Measurements from ENCODE around the gene MRPL58. TPM values are rescaled to one million over a fixed set of nuclear protein-coding genes. Genes with fewer than 3 reads are reported as not detected.

The MRPL58 gene
- total and polyA plus RNA-seq, 12 donors = 38.7 to 120 (median 58.9) TPM

DNA sequence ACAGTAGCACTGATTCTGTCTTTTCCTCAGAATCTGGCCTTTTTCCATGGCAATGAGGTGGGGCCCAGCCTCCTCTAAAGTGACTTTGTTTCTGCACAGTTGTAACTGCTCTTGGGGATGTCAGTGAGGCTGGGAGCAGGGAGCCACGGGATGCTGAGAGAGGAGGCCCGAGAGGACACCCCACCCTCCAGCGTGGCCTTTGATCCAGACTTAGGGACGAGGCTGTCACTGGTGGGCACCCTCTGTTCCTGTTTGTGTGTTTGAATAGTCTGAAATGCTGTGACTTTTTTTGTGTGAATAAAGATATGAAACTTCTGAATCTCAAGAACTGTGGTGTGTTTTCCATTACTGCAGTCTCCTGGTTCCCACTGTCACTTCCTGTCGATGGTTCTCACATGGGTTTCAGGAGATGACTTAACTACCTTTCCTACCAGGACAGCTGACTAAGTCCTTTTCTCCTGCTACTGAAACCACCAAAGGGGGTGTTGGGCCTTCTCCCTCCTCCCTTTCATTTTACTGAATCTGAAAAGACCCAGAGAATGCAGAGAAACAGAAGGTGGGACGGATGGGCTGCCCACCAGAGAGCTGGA lies 53.2 kb downstream of the MRPL58 start:
- no peaks in the 10 kb centered on the region for H3K27me3 ChIP-seq
- H3K4me1 ChIP-seq (replicated peaks in 1 of 2) = no peaks in the 10 kb centered on the region
- peaks cover 0 to 40% of the 10 kb centered on the region in 2 donors for H3K36me3 ChIP-seq (replicated peaks in 1 of 2)
- intact Hi-C loops (cut with DNase I) = loop anchor here in 1 of 2 donors (10.0 kb wide), 1 partner anchor 61 kb away; no protein-coding TSS in a partner anchor
- no peak for DNase-seq
- no peak for TF ChIP-seq CTCF (IDR thresholded peaks at IDR 0.05)
- no peak for TF ChIP-seq POLR2A (IDR thresholded peaks at IDR 0.05)
- 78 to 83% (median 80%) methylated on average over 5 to 6 of the region's 6 CpGs for WGBS, 4 donors
- no peaks in the 10 kb centered on the region for H3K9me3 ChIP-seq (replicated peaks in 1 of 3)
- no peak overlapping the region for H3K4me3 ChIP-seq
- no peak overlapping the region for H3K27ac ChIP-seq

GRCh38 chr17:75067856-75068255 lies 55.4 kb downstream of the MRPL58 start:
- H3K9me3 ChIP-seq (replicated peaks in 1 of 3) = no peaks in the 10 kb centered on the region
- no peaks in the 10 kb centered on the region for H3K27me3 ChIP-seq
- WGBS, 4 donors = 59 to 74% (median 60%) methylated on average over 4 of the region's 4 CpGs
- peaks cover 0 to 21% of the 10 kb centered on the region in 2 donors for H3K36me3 ChIP-seq (replicated peaks in 1 of 2)
- no peak overlapping the region for H3K27ac ChIP-seq
- TF ChIP-seq CTCF (IDR thresholded peaks at IDR 0.05) (no peak), POLR2A (IDR thresholded peaks at IDR 0.05) (no peak)
- no peaks in the 10 kb centered on the region for H3K4me1 ChIP-seq (replicated peaks in 1 of 2)
- no peak overlapping the region for H3K4me3 ChIP-seq
- intact Hi-C loops (cut with DNase I) = loop anchor here in 1 of 2 donors (10.0 kb wide), 1 partner anchor 63 kb away; no protein-coding TSS in a partner anchor
- DNase-seq = no peak

- peaks cover 0 to 5% of the 10 kb centered on the region in 2 donors for H3K4me1 ChIP-seq (replicated peaks in 1 of 2)
- peaks cover 0 to 12% of the 10 kb centered on the region in 2 donors for H3K36me3 ChIP-seq (replicated peaks in 1 of 2)
- no peak overlapping the region for H3K27ac ChIP-seq
- no peak overlapping the region for H3K4me3 ChIP-seq
- H3K27me3 ChIP-seq = no peaks in the 10 kb centered on the region
- intact Hi-C loops (cut with DNase I) = loop anchor here in 1 of 2 donors (10.0 kb wide), 1 partner anchor 64 kb away; no protein-coding TSS in a partner anchor
- no peak for DNase-seq
- WGBS, 4 donors = 77 to 82% (median 80%) methylated on average over 8 of the region's 8 CpGs
- H3K9me3 ChIP-seq (replicated peaks in 1 of 3) = no peaks in the 10 kb centered on the region
- TF ChIP-seq CTCF (IDR thresholded peaks at IDR 0.05) (no peak), POLR2A (IDR thresholded peaks at IDR 0.05) (no peak)
These were observed 56.3 kb downstream of the MRPL58 start for GRCh38 chr17:75068750-75069149.

- 63 to 95% (median 95%) methylated on average over 2 of the region's 2 CpGs for WGBS, 4 donors
- intact Hi-C loops (cut with DNase I) = loop anchor here in 1 of 2 donors (10.0 kb wide), 1 partner anchor 65 kb away; no protein-coding TSS in a partner anchor
These were observed 57.3 kb downstream of the MRPL58 start for GRCh38 chr17:75069783-75070182.

More at GRCh38 chr17:75069783-75070182, 57.3 kb downstream of the MRPL58 start:
- DNase-seq = peak in 1 of 7 donors; percentile 51
- Histone ChIP-seq H3K4me1 (replicated peaks in 1 of 2) (peaks cover 0 to 8% of the 10 kb centered on the region in 2 donors), H3K9me3 (replicated peaks in 1 of 3) (no peaks in the 10 kb centered on the region), H3K36me3 (replicated peaks in 1 of 2) (peaks cover 0 to 4% of the 10 kb centered on the region in 2 donors), H3K27me3 (no peaks in the 10 kb centered on the region), H3K4me3 (no peak overlapping the region), H3K27ac (no peak overlapping the region)
- TF ChIP-seq POLR2A (IDR thresholded peaks at IDR 0.05) (no peak), CTCF (IDR thresholded peaks at IDR 0.05) (peak in 4 of 6 experiments; percentile 9 to 43 (median 37))

Small RNAs within 50 kb of the gene (small RNA-seq; reads per million reads assigned to genes)
- gene AC111186.1 (0 reads per million in 2 donors), gene RN7SL573P (0 reads per million in 2 donors), gene RNU6-362P (0 reads per million in 2 donors)

Other genes starting within 250 kb of the MRPL58 start
- 100 to 1,000 TPM in 1 of 9 donors, 10 to 100 TPM in 8; 23.1 to 149 (median 57.4) TPM for gene NAT9, start 236.3 kb upstream of the MRPL58 start, total RNA-seq
- 100 to 1,000 TPM in 2 of 3 donors, 10 to 100 TPM in 1; 91.6 to 112 (median 104) TPM for gene NAT9, start 236.3 kb upstream of the MRPL58 start, polyA plus RNA-seq
- 10 to 100 TPM in 1 of 9 donors, 1 to 10 TPM in 7, under 1 TPM in 1; 0.42 to 16.4 (median 3.2) TPM for gene GRIN2C, start 152.8 kb upstream of the MRPL58 start, total RNA-seq
- gene GRIN2C, start 152.8 kb upstream of the MRPL58 start, polyA plus RNA-seq = 1 to 10 TPM in 2 of 3 donors, under 1 TPM in 1; 0.70 to 6.1 (median 3.2) TPM
- gene FDXR, start 139.7 kb upstream of the MRPL58 start, total RNA-seq = 100 to 1,000 TPM; 314 to 835 (median 511) TPM
- gene FDXR, start 139.7 kb upstream of the MRPL58 start, polyA plus RNA-seq = 100 to 1,000 TPM; 159 to 405 (median 254) TPM
- gene FADS6, start 119.0 kb upstream of the MRPL58 start, total RNA-seq = 10 to 100 TPM in 5 of 9 donors, 1 to 10 TPM in 4; 1.7 to 15.3 (median 10.4) TPM
- gene FADS6, start 119.0 kb upstream of the MRPL58 start, polyA plus RNA-seq = 1 to 10 TPM in 2 of 3 donors, under 1 TPM in 1; 0.92 to 5.1 (median 2.9) TPM
- gene USH1G, start 89.4 kb upstream of the MRPL58 start, total RNA-seq = 1 to 10 TPM in 7 of 9 donors, under 1 TPM in 2; 0.42 to 5.0 (median 1.3) TPM
- gene USH1G, start 89.4 kb upstream of the MRPL58 start, polyA plus RNA-seq = under 1 TPM; 0.40 to 0.72 (median 0.40) TPM
- under 1 TPM in 1 of 9 donors, not detected in 8; 0.11 TPM for gene OTOP2, start 88.4 kb upstream of the MRPL58 start, total RNA-seq
- gene OTOP2, start 88.4 kb upstream of the MRPL58 start, polyA plus RNA-seq = under 1 TPM in 1 of 3 donors, not detected in 2; 0.03 TPM
- gene OTOP3, start 76.8 kb upstream of the MRPL58 start, total RNA-seq = not detected
- not detected for gene OTOP3, start 76.8 kb upstream of the MRPL58 start, polyA plus RNA-seq
- gene HID1, start 39.9 kb upstream of the MRPL58 start, total RNA-seq = 10 to 100 TPM in 3 of 9 donors, 1 to 10 TPM in 6; 2.8 to 15.1 (median 6.6) TPM
- 10 to 100 TPM in 2 of 3 donors, 1 to 10 TPM in 1; 5.4 to 42.6 (median 19.2) TPM for gene HID1, start 39.9 kb upstream of the MRPL58 start, polyA plus RNA-seq
- gene CDR2L, start 25.0 kb upstream of the MRPL58 start, total RNA-seq = 10 to 100 TPM in 6 of 9 donors, 1 to 10 TPM in 3; 1.2 to 17.9 (median 11.5) TPM
- 1 to 10 TPM; 3.7 to 5.6 (median 4.1) TPM for gene CDR2L, start 25.0 kb upstream of the MRPL58 start, polyA plus RNA-seq
- 100 to 1,000 TPM; 215 to 452 (median 283) TPM for gene ATP5PD, start 34.3 kb downstream of the MRPL58 start, total RNA-seq
- gene ATP5PD, start 34.3 kb downstream of the MRPL58 start, polyA plus RNA-seq = 100 to 1,000 TPM; 393 to 826 (median 646) TPM
- gene KCTD2, start 34.6 kb downstream of the MRPL58 start, total RNA-seq = 10 to 100 TPM; 38.2 to 49.2 (median 41.0) TPM
- gene KCTD2, start 34.6 kb downstream of the MRPL58 start, polyA plus RNA-seq = 10 to 100 TPM; 20.6 to 52.4 (median 24.3) TPM
- gene SLC16A5, start 75.3 kb downstream of the MRPL58 start, total RNA-seq = 1 to 10 TPM in 8 of 9 donors, under 1 TPM in 1; 0.91 to 3.0 (median 1.7) TPM
- gene SLC16A5, start 75.3 kb downstream of the MRPL58 start, polyA plus RNA-seq = 1 to 10 TPM in 2 of 3 donors, under 1 TPM in 1; 0.77 to 3.9 (median 2.1) TPM
- gene ARMC7, start 97.3 kb downstream of the MRPL58 start, total RNA-seq = 10 to 100 TPM in 1 of 9 donors, 1 to 10 TPM in 8; 3.7 to 13.8 (median 8.8) TPM
- gene ARMC7, start 97.3 kb downstream of the MRPL58 start, polyA plus RNA-seq = 1 to 10 TPM; 5.5 to 7.1 (median 5.8) TPM
- gene NT5C, start 119.1 kb downstream of the MRPL58 start, total RNA-seq = 100 to 1,000 TPM in 1 of 9 donors, 10 to 100 TPM in 8; 33.4 to 112 (median 63.2) TPM
- gene NT5C, start 119.1 kb downstream of the MRPL58 start, polyA plus RNA-seq = 100 to 1,000 TPM in 2 of 3 donors, 10 to 100 TPM in 1; 20.6 to 124 (median 114) TPM
- 100 to 1,000 TPM in 1 of 9 donors, 10 to 100 TPM in 8; 34.2 to 232 (median 50.9) TPM for gene JPT1, start 141.8 kb downstream of the MRPL58 start, total RNA-seq
- 100 to 1,000 TPM in 2 of 3 donors, 10 to 100 TPM in 1; 98.6 to 161 (median 102) TPM for gene JPT1, start 141.8 kb downstream of the MRPL58 start, polyA plus RNA-seq
- 100 to 1,000 TPM in 6 of 9 donors, 10 to 100 TPM in 3; 65.2 to 371 (median 265) TPM for gene SUMO2, start 170.3 kb downstream of the MRPL58 start, total RNA-seq
- gene SUMO2, start 170.3 kb downstream of the MRPL58 start, polyA plus RNA-seq = 100 to 1,000 TPM in 1 of 3 donors, 10 to 100 TPM in 2; 54.9 to 331 (median 65.6) TPM
- 10 to 100 TPM; 18.7 to 53.8 (median 30.1) TPM for gene NUP85, start 193.0 kb downstream of the MRPL58 start, total RNA-seq
- 10 to 100 TPM; 24.1 to 51.5 (median 40.0) TPM for gene NUP85, start 193.0 kb downstream of the MRPL58 start, polyA plus RNA-seq
- gene GGA3, start 248.9 kb downstream of the MRPL58 start, total RNA-seq = 10 to 100 TPM in 8 of 9 donors, 1 to 10 TPM in 1; 8.0 to 36.9 (median 23.0) TPM
- gene GGA3, start 248.9 kb downstream of the MRPL58 start, polyA plus RNA-seq = 10 to 100 TPM; 23.2 to 51.5 (median 24.1) TPM
- gene MRPS7, start 249.2 kb downstream of the MRPL58 start, total RNA-seq = 100 to 1,000 TPM in 1 of 9 donors, 10 to 100 TPM in 8; 47.7 to 127 (median 73.0) TPM
- 100 to 1,000 TPM in 1 of 3 donors, 10 to 100 TPM in 2; 52.5 to 112 (median 87.7) TPM for gene MRPS7, start 249.2 kb downstream of the MRPL58 start, polyA plus RNA-seq